NCI-H2171 (cell line): ENCODE measurements around the gene SLC25A12.
"Not testable (repeated sequence)": the region's sequence is repeated elsewhere in the genome, so short reads cannot be mapped to it uniquely, and the experiment has no call there.

Source experiments
- DNase-seq: peaks from one replicate; lab custom pipeline; 2025; lab: John Stamatoyannopoulos, UW

The SLC25A12 gene, protein sequence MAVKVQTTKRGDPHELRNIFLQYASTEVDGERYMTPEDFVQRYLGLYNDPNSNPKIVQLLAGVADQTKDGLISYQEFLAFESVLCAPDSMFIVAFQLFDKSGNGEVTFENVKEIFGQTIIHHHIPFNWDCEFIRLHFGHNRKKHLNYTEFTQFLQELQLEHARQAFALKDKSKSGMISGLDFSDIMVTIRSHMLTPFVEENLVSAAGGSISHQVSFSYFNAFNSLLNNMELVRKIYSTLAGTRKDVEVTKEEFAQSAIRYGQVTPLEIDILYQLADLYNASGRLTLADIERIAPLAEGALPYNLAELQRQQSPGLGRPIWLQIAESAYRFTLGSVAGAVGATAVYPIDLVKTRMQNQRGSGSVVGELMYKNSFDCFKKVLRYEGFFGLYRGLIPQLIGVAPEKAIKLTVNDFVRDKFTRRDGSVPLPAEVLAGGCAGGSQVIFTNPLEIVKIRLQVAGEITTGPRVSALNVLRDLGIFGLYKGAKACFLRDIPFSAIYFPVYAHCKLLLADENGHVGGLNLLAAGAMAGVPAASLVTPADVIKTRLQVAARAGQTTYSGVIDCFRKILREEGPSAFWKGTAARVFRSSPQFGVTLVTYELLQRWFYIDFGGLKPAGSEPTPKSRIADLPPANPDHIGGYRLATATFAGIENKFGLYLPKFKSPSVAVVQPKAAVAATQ

GRCh38 chr2:171893824-171894611 is at the start of gene SLC25A12:
TSS of gene SLC25A12 (minus strand) at chr2:171894244. CDS start at chr2:171894214, 30 bp downstream.
- peak; percentile 89 for DNase-seq

DNA sequence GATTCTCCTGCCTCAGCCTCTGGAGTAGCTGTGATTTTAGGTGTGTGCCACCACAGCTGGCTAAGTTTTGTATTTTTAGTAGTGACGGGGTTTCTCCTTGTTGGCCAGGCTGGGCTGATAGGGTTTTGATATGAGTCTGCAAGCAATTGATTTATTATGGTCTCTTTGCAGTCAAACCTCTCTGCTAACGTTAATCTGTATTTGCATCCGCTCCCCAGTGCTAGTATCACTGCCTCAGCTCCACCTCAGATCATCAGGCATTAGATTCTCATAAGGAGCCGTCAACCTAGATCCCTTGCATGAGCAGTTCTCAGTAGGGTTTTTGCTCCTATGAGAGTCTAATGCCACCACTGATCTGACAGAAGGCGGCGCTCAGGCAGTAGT is 47.3 kb upstream of the SLC25A12 start:
- no peak for DNase-seq

DNA sequence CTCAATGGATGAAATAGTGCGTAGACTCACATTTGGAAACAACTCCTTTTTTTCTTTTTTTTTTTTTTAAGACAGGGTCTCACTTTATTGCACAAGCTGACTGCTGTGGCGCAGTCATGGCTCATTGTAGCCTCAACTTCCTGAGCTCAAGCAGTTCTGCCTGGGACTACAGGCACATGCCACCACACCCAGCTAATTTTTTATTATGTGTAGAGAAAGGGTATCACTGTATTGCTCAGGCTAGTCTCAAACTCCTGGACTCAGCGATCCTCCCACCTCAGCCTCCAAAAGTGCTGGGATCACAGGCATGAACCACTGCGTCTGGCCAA is 45.7 kb upstream of the SLC25A12 start:
- no peak for DNase-seq

GRCh38 chr2:171939058-171939742 is 45.2 kb upstream of the SLC25A12 start:
- no peak for DNase-seq

GRCh38 chr2:171930385-171930784 is 36.3 kb upstream of the SLC25A12 start:
- no peak for DNase-seq

GRCh38 chr2:171924170-171924942 is 30.3 kb upstream of the SLC25A12 start:
- no peak for DNase-seq

- no peak for DNase-seq
Observed at GRCh38 chr2:171923206-171923605, 29.2 kb upstream of the SLC25A12 start.

GRCh38 chr2:171922230-171923022 is 28.4 kb upstream of the SLC25A12 start, which contains the start of gene HAT1:
TSS of gene HAT1 (plus strand) at chr2:171922461. CDS start at chr2:171922501, 40 bp downstream.
- DNase-seq: peak; percentile 98

GRCh38 chr2:171921970-171922229 is 27.9 kb upstream of the SLC25A12 start:
- no peak for DNase-seq

DNA sequence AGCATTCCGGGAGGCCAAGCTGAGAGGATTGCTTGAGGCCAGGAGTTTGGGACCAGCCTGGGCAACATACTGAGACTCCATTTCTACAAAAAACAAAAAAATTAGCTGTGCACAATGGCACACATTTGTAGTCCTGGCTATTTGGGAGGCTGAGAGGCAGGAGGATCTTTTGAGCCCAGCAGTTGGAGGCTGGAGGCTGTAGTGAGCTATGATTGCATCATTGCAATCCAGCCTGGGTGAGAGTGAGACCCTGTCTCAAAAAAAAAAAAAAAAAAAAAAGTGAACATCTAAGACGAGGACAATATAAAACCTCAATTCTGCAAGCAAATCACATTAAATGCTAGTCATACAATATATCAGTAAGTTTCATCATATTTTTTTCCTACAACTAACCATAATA is 25.4 kb upstream of the SLC25A12 start:
- DNase-seq: no peak

DNA sequence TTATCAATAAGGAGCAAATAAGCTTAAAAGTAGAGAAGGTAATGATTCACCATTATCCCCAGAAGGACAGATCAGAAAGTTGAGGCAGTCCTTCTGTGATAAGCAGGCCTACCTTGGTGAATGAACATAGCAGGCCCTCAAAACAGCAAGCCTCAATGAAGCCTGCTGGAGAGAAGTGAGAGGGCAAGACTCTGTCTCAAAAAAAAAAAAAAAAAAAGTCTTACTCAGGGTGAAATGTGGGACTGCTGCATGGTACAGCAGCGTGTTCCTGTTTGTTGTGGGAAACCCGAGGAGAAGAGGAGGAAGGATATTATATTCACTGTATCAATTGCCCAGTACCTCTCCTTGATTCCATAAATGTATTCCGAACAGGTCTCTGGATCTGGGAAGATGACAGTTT is 19.5 kb upstream of the SLC25A12 start:
- DNase-seq: no peak

- no peak for DNase-seq
Observed at GRCh38 chr2:171910494-171910893, 16.4 kb upstream of the SLC25A12 start.

- DNase-seq: no peak
Observed at GRCh38 chr2:171909266-171909665, 15.2 kb upstream of the SLC25A12 start.

- no peak for DNase-seq
Observed at GRCh38 chr2:171908235-171908634, 14.2 kb upstream of the SLC25A12 start.

- DNase-seq: no peak
Observed at GRCh38 chr2:171902840-171903420, 8.9 kb upstream of the SLC25A12 start.

- DNase-seq: not testable (repeated sequence)
Observed at GRCh38 chr2:171899623-171900282, 5.7 kb upstream of the SLC25A12 start.

DNA sequence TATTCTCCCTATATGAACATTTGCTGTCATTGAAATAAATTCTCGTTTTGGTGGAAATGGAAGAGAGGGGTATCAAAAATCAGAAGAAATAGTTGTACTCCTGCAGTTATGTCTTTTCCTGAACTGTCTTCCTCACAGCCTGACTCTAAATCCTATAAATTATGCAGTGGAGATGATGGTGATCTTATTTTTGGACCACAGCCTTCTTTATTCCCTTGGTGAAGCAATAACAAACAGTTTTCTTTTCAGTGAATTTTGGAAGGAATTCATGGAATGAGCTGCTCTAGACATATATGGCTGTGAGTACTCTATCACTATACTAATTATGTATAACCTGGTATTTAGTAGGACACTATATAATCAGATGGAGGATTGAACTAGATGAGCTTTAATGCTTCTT is 1.7 kb upstream of the SLC25A12 start:
- DNase-seq: no peak

DNA sequence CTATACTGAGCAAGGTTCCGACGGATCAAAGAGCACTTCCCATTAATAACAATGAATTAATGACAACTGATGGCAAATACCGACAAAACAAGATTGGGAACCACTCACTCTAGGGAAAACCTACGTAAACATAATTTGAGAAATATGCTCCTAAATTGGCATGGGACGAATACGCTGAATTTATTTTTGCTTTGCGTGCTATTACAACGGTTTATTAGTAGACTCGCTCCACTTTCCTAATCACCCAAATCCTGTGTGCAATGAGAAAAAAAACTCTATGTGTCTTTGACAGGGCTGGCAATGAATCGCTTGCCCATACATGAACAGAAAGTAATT is 536 bp upstream of the SLC25A12 start:
- no peak for DNase-seq

DNA sequence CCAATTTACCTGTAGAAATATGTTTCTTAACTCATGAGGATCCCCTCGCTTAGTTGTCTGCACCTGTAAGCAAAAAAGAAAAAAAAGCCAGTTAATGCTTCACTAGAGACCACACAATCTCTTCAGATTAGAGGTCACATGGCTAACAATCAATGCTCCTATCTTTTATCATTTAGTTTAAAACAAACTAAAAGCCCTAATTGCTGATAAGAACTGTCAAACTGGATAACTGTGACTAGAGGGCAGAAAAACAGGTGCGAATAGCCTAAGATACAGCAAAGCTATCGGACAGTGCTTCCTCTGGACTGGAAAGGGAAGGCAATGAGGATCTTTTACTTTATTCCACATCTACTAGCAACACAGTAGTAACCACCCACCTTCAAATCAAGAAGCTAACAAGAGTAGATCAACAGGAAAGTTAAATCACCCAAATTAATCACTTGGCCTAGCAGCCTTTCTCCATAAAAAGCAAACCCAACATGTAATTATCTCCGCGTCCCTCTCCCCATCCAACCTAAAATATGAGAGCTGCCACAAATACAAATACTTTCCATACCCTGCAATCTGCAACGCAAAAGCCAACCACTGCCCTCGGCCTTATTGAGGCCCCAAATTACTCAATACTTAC is 734 bp downstream of the SLC25A12 start:
- no peak for DNase-seq

DNA sequence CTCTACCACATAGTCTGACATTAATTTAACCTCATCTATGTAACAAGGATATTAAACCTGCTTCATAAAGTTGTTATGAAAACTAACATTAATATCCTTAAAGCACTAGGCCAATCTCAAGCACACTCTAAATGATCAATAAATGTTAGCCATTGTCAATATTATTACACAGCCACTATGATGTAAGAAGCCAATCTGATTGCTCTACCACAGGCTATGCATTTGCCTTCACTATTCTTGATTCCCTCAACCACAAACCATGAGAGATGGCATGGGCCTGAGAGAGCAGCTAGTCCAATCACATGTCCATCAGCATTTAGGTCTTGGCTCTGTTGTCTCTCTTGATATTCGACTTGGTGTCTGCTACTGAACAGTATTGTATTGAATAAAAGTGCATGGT is 4.2 kb downstream of the SLC25A12 start:
- DNase-seq: no peak
